Right atrium auricular region (tissue), 2 donors: ENCODE data around the gene DCDC2. TPM values are rescaled to one million over a fixed set of nuclear protein-coding genes. Genes with fewer than 3 reads are reported as not detected.

Experiments used
- DNase-seq: peaks from one replicate; pipeline ENCODE4 v3.0.0-alpha.2; 2019; ENCODE audit warnings: low spot score
- H3K27ac ChIP-seq, 2 donors: fragments of 200-600 bp; sonication (generic); 1 replicate in 1 of 2; 2 replicates in 1 of 2; pipeline ENCODE4 v1.5.1; 2016 to 2019
- H3K27me3 ChIP-seq, 2 donors: fragments of 200-600 bp; sonication (generic); one replicate each; pipeline versions ENCODE4 v1.5.1 to v1.6.0; 2017 to 2019
- H3K36me3 ChIP-seq: fragments of 200-600 bp; sonication (generic); one replicate; pipeline ENCODE4 v1.5.1; 2016
- H3K4me1 ChIP-seq, 2 donors: fragments of 200-600 bp; sonication (generic); one replicate each; pipeline versions ENCODE4 v1.5.1 to v1.6.0; 2017 to 2019
- H3K4me3 ChIP-seq, 2 donors: fragments of 200-600 bp; sonication (generic); 1 replicate in 1 of 2; 2 replicates in 1 of 2; pipeline ENCODE4 v1.5.1; 2017 to 2019; ENCODE audit warnings: mild to moderate bottlenecking in 1 of 2, moderate library complexity in 1 of 2
- H3K9me3 ChIP-seq, 2 donors: fragments of 200-600 bp; sonication (generic); one replicate each; pipeline ENCODE4 v1.5.1; 2019
- total RNA-seq, 2 donors: library from RNA; depleted of rRNA; stranded (reverse); fragments of >200 nt; gene quantifications; one replicate each; pipeline ENCODE4 v1.1.0, GENCODE V29; 2016
- TF ChIP-seq, protein P1 (sequence below), 2 donors: fragments of 200-600 bp; sonication (generic); IDR thresholded peaks; one replicate each; pipeline ENCODE4 v1.5.1; 2019; ENCODE audit warnings: antibody characterized with exemption in 2 of 2

The DCDC2 gene
- total RNA-seq, 2 donors from 2014 or later = not detected

DNA sequence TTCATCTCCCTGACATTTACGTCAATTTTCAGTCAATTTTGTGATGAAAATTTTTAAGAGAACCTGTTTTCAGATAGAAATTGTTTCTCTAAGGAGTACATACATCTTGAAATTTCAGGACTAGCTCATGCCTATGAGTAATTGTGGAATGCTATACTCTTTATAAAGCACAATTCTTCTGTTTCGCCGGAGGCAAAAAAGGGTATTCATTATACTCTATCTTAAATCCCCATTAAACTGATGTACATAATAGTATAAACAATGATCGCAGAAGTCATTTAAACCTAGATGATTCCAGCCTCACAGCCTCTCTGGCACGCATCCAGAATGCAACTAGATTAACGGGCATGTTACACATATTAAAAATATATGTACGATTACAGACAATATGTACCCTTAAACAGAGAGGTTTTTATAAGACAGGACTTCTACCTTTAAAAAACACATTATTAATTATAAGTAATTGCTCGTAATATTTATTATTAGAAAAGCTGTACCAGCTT is 169.2 kb downstream of the DCDC2 start:
- no peaks in the 10 kb centered on the region for H3K9me3 ChIP-seq
- H3K27me3 ChIP-seq = no peaks in the 10 kb centered on the region
- no peak overlapping the region for H3K27ac ChIP-seq
- TF ChIP-seq, protein P1, sequence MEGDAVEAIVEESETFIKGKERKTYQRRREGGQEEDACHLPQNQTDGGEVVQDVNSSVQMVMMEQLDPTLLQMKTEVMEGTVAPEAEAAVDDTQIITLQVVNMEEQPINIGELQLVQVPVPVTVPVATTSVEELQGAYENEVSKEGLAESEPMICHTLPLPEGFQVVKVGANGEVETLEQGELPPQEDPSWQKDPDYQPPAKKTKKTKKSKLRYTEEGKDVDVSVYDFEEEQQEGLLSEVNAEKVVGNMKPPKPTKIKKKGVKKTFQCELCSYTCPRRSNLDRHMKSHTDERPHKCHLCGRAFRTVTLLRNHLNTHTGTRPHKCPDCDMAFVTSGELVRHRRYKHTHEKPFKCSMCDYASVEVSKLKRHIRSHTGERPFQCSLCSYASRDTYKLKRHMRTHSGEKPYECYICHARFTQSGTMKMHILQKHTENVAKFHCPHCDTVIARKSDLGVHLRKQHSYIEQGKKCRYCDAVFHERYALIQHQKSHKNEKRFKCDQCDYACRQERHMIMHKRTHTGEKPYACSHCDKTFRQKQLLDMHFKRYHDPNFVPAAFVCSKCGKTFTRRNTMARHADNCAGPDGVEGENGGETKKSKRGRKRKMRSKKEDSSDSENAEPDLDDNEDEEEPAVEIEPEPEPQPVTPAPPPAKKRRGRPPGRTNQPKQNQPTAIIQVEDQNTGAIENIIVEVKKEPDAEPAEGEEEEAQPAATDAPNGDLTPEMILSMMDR (IDR thresholded peaks at IDR 0.05) = no peak
- H3K4me1 ChIP-seq = no peaks in the 10 kb centered on the region
- H3K4me3 ChIP-seq = no peak overlapping the region
- H3K36me3 ChIP-seq = no peaks in the 10 kb centered on the region
- DNase-seq = no peak

DNA sequence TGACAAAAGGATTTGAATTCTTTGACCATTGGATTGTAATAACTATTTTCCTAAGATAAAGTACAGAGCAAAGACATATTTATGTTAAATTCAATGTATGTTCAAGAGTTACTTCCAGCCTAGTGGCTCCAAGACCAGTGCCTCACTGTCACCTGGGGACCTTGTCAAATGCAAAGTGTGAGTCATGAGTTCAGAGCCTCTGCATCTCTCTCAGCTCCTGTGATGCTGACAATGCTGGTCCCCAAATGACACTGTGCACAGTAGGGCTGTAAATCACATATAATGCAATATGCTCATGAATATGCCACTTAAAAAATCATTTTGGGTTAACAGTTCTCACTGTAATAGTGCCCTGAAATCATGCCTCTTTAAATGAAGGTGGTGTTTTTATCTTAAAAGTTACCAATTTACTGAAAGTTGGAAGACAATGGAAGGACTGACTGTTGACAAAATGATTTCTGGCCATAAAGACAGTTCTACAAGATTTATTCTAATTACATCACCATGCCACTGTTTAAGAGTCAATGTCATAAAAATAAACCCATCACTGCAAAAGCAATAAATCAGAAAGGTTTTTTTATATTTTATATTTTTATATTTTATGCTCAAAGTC is 169.8 kb downstream of the DCDC2 start:
- Histone ChIP-seq H3K4me3 (no peak overlapping the region), H3K27ac (no peak overlapping the region), H3K4me1 (no peaks in the 10 kb centered on the region), H3K9me3 (no peaks in the 10 kb centered on the region), H3K36me3 (no peaks in the 10 kb centered on the region), H3K27me3 (no peaks in the 10 kb centered on the region)
- TF ChIP-seq, protein P1 (IDR thresholded peaks at IDR 0.05) = no peak
- DNase-seq = no peak

DNA sequence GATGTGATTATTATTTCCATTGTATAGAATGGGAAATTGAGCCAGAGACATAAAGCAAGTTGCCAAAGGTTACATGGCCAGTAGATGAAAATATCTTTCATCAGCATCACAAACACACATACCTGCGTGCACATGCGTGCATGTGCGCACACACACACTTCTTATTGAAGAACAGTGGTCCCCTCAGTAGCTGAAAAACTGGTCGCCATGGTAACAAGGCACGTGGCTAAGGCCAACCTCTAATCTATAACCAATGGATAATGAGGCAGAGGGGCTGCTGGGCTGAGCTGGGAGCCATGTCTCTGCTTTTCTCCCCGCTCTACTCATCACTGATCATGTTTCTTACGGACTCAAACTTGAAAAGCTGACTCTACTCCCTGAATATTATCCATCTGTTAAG is 171.5 kb downstream of the DCDC2 start:
- TF ChIP-seq, protein P1 (IDR thresholded peaks at IDR 0.05) = no peak

DNA sequence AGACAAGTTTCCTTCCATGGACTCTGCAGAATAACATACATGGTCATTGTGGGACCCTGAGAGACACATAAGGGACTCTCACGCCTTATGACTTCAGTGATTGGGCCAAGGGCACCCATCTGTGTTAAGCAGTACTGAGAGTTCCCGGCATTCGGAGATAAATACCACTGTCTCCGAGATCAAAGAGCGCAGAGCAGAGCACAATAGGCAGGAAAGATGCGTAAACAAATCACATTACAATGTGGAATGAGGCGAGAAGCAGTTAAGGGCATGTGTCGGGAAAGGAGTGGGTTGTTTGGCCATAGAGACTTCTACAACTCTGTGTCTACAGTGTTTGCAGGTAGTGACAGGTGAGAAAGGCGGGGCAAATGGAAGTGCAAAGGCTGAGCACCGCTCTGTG is 174.3 kb downstream of the DCDC2 start:
- Histone ChIP-seq H3K9me3 (peaks cover 0 to 5% of the 10 kb centered on the region in 2 donors), H3K27me3 (no peaks in the 10 kb centered on the region), H3K4me1 (no peaks in the 10 kb centered on the region), H3K4me3 (no peak overlapping the region), H3K27ac (no peak overlapping the region), H3K36me3 (no peaks in the 10 kb centered on the region)
- TF ChIP-seq, protein P1 (IDR thresholded peaks at IDR 0.05) = no peak
- no peak for DNase-seq

More for the DNA sequence above, 171.5 kb downstream of the DCDC2 start:
- Histone ChIP-seq H3K27me3 (no peaks in the 10 kb centered on the region), H3K9me3 (peaks cover 0 to 5% of the 10 kb centered on the region in 2 donors), H3K4me1 (no peaks in the 10 kb centered on the region), H3K36me3 (no peaks in the 10 kb centered on the region), H3K4me3 (no peak overlapping the region), H3K27ac (no peak overlapping the region)
- no peak for DNase-seq

DNA sequence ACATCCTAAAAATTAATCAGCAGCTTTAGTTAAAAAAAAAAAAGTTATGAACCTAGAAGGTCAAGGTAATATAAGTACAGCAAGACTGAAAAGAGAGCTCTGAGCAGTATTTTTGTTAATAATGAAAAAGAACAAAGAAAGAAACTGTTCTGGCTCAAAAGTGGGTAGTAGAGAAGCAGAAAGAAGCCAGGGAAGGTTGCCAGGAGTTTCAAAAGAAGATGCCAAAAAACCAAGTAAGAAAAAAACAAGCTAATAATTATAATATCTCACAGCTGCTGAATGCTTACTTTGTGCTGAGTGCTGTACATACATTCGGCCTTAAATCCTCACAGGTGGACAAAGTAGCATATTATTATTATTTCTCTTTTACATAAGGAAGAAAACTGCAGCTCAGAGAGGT is 200.0 kb downstream of the DCDC2 start:
- Histone ChIP-seq H3K27me3 (no peaks in the 10 kb centered on the region), H3K9me3 (no peaks in the 10 kb centered on the region), H3K4me1 (no peaks in the 10 kb centered on the region), H3K4me3 (no peak overlapping the region), H3K36me3 (no peaks in the 10 kb centered on the region), H3K27ac (no peak overlapping the region)
- TF ChIP-seq, protein P1 (IDR thresholded peaks at IDR 0.05) = no peak
- DNase-seq = no peak

DNA sequence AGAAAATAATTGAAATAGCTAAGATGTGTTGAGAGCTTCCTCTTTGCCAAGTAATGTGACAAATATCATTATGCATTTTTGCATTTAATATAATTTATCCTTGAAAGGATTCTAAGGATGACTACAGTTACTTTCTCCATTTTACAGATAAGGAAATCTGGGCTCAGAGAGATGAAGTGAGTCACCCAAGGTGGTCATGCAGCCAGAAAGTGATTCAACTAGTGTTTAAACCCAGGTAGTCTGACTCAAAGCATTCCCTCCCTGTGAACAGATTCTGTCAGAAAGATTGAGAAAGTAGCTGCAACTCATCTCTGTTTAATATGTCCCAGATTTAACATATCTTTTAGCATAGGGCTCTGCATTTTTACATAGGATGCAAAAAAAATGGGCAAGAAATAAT is 203.7 kb downstream of the DCDC2 start:
- no peak for DNase-seq
- Histone ChIP-seq H3K36me3 (no peaks in the 10 kb centered on the region), H3K27me3 (no peaks in the 10 kb centered on the region), H3K4me3 (no peak overlapping the region), H3K9me3 (no peaks in the 10 kb centered on the region), H3K4me1 (no peaks in the 10 kb centered on the region), H3K27ac (no peak overlapping the region)
- TF ChIP-seq, protein P1 (IDR thresholded peaks at IDR 0.05) = no peak
